Caco-2 (cell line): ENCODE measurements around the gene GOLGA6A. TPM values are rescaled to one million over a fixed set of nuclear protein-coding genes. Genes with fewer than 3 reads are reported as not detected.
"Not testable (repeated sequence)": the region's sequence is repeated elsewhere in the genome, so short reads cannot be mapped to it uniquely, and the experiment has no call there.

Experiments
- BruUV-seq: library from RNA; stranded (reverse); fragments of 400-500 nt; replicated peaks from 2 replicates; lab custom pipeline; 2021; lab: Mats Ljungman, UMichigan
- CTCF ChIA-PET: fragments of 300-600 bp; sonication (Branson Sonifier 250); formaldehyde crosslinking; loops from one replicate; lab custom pipeline; 2022; ENCODE audit warnings: antibody characterized with exemption; lab: Charles Lee
- POLR2A ChIA-PET: fragments of 300-600 bp; sonication (Branson Sonifier 250); formaldehyde crosslinking; loops from one replicate; lab custom pipeline; 2022; ENCODE audit warnings: antibody characterized with exemption; lab: Charles Lee
- DNase-seq, 2 experiments: peaks; one replicate each; pipeline versions ENCODE4 v3.0.0 to v3.0.0-alpha.2; 2020 to 2022
- H3K27me3 ChIP-seq: replicated peaks from 2 replicates; pipeline ENCODE4 v1.6.0; 2011; ENCODE audit warnings: low read length; ENCODE audit not compliant: control insufficient read depth, insufficient read depth
- H3K36me3 ChIP-seq: 2 replicates; pipeline ENCODE4 v1.5.1; 2011; ENCODE audit warnings: low read length; ENCODE audit not compliant: control insufficient read depth, insufficient read depth
- H3K4me1 ChIP-seq: fragments of 250-450 bp; sonication (Bioruptor Pico); 2 replicates; pipeline ENCODE4 v1.5.1; 2020; ENCODE audit warnings: mild to moderate bottlenecking
- H3K4me3 ChIP-seq: 2 replicates; pipeline ENCODE4 v1.5.1; 2011; ENCODE audit warnings: low read depth, mild to moderate bottlenecking, control low read depth, low read length
- H3K9me3 ChIP-seq: fragments of 250-450 bp; sonication (Bioruptor Pico); 2 replicates; pipeline ENCODE4 v1.5.1; 2020; ENCODE audit warnings: mild to moderate bottlenecking, moderate library complexity
- H3K27ac Mint-ChIP-seq: one replicate; pipeline ENCODE4 v1.8.0; 2022; ENCODE audit warnings: mixed read lengths; ENCODE audit not compliant: unreplicated experiment
- H3K27me3 Mint-ChIP-seq: one replicate; pipeline ENCODE4 v1.8.0; 2022; ENCODE audit warnings: mixed read lengths; ENCODE audit not compliant: insufficient read depth, unreplicated experiment
- H3K36me3 Mint-ChIP-seq: one replicate; pipeline ENCODE4 v1.8.0; 2022; ENCODE audit warnings: mild to moderate bottlenecking, mixed read lengths; ENCODE audit not compliant: insufficient read depth, unreplicated experiment
- H3K4me1 Mint-ChIP-seq: one replicate; pipeline ENCODE4 v1.8.0; 2022; ENCODE audit warnings: low read depth, mixed read lengths; ENCODE audit not compliant: unreplicated experiment
- H3K4me3 Mint-ChIP-seq: one replicate; pipeline ENCODE4 v1.8.0; 2022; ENCODE audit warnings: mild to moderate bottlenecking, moderate library complexity, mixed read lengths; ENCODE audit not compliant: unreplicated experiment
- H3K9me3 Mint-ChIP-seq: one replicate; pipeline ENCODE4 v1.8.0; 2022; ENCODE audit warnings: mixed read lengths; ENCODE audit not compliant: unreplicated experiment
- CTCF ChIP-seq, 2 experiments: fragments of 200-600 bp in 1 of 2; IDR thresholded peaks; 1 replicate in 1 of 2; 2 replicates in 1 of 2; pipeline versions ENCODE4 v1.5.1 to v1.8.0; 2011 to 2022; ENCODE audit warnings: antibody characterized with exemption in 1 of 2, control low read depth in 1 of 2, inconsistent platforms in 1 of 2, low read depth in 1 of 2, low read length in 1 of 2, mild to moderate bottlenecking in 1 of 2, moderate library complexity in 1 of 2; ENCODE audit not compliant: insufficient read depth in 1 of 2, severe bottlenecking in 1 of 2, unreplicated experiment in 1 of 2
- intact Hi-C: fragments of 100-400 bp; cut with micrococcal nuclease; formaldehyde crosslinking; loops from one replicate; pipeline ENCODE4 v1.10.0; 2022; ENCODE audit not compliant: unreplicated experiment
- total RNA-seq: library from RNA; stranded (reverse); gene quantifications from 2 replicates; pipeline ENCODE4 v1.2.3, GENCODE V29; 2022

GOLGA6A gene
- total RNA-seq, 1 experiment from 2014 or later: not detected

GRCh38 chr15:74060251-74060650, 22.1 kb downstream of the GOLGA6A start:
- H3K4me3 Mint-ChIP-seq: no peak overlapping the region
- H3K9me3 Mint-ChIP-seq: no peaks in the 10 kb centered on the region
- H3K36me3 ChIP-seq: no peaks in the 10 kb centered on the region
- H3K36me3 Mint-ChIP-seq: no peaks in the 10 kb centered on the region
- peaks cover 26% of the 10 kb centered on the region for H3K27me3 Mint-ChIP-seq
- no peaks in the 10 kb centered on the region for H3K4me1 ChIP-seq
- no peaks in the 10 kb centered on the region for H3K27me3 ChIP-seq
- H3K27ac Mint-ChIP-seq: no peak overlapping the region
- CTCF ChIA-PET: no interaction called here
- no TSS peak for BruUV-seq
- POLR2A ChIA-PET: no interaction called here
- no peak for DNase-seq
- no peak for TF ChIP-seq CTCF (IDR thresholded peaks at IDR 0.05; ENCODE audit: insufficient read depth in 1 of 2, low read depth in 1 of 2, low read length in 1 of 2, severe bottlenecking in 1 of 2, unreplicated experiment in 1 of 2)
- H3K9me3 ChIP-seq: no peaks in the 10 kb centered on the region
- no peak overlapping the region for H3K4me3 ChIP-seq
- H3K4me1 Mint-ChIP-seq: no peaks in the 10 kb centered on the region
- intact Hi-C loops: no loop called here

- H3K9me3 ChIP-seq, BruUV-seq, POLR2A ChIA-PET, DNase-seq, H3K4me1 ChIP-seq, H3K4me3 Mint-ChIP-seq, H3K27ac Mint-ChIP-seq, H3K36me3 Mint-ChIP-seq, intact Hi-C loops, H3K4me1 Mint-ChIP-seq, H3K4me3 ChIP-seq, H3K27me3 ChIP-seq, H3K9me3 Mint-ChIP-seq, H3K36me3 ChIP-seq: not testable (repeated sequence)
- CTCF ChIA-PET: interaction anchor here (0.7 kb wide), 1 partner anchor 248 kb away, joined by 3 read pairs; no protein-coding TSS in a partner anchor
- peaks cover 25% of the 10 kb centered on the region for H3K27me3 Mint-ChIP-seq
Observed at GRCh38 chr15:74059050-74059833, 23.1 kb downstream of the GOLGA6A start.

GRCh38 chr15:74056330-74056729, 26.0 kb downstream of the GOLGA6A start:
- H3K4me1 ChIP-seq, H3K36me3 ChIP-seq, BruUV-seq, H3K9me3 ChIP-seq, H3K4me3 ChIP-seq, H3K27me3 ChIP-seq, H3K4me1 Mint-ChIP-seq, intact Hi-C loops, H3K36me3 Mint-ChIP-seq, H3K9me3 Mint-ChIP-seq, POLR2A ChIA-PET, H3K4me3 Mint-ChIP-seq, DNase-seq, H3K27ac Mint-ChIP-seq: not testable (repeated sequence)
- peaks cover 19% of the 10 kb centered on the region for H3K27me3 Mint-ChIP-seq
- CTCF ChIA-PET: interaction anchor here (0.6 kb wide), 1 partner anchor 51 kb away, joined by 4 read pairs; no protein-coding TSS in a partner anchor

GRCh38 chr15:74055804-74056203, 26.5 kb downstream of the GOLGA6A start:
- BruUV-seq: no TSS peak
- H3K27me3 Mint-ChIP-seq: peaks cover 18% of the 10 kb centered on the region
- no peak overlapping the region for H3K4me3 Mint-ChIP-seq
- Histone ChIP-seq H3K4me3 (no peak overlapping the region), H3K9me3 (no peaks in the 10 kb centered on the region), H3K36me3 (no peaks in the 10 kb centered on the region), H3K4me1 (no peaks in the 10 kb centered on the region), H3K27me3 (no peaks in the 10 kb centered on the region)
- no peaks in the 10 kb centered on the region for H3K36me3 Mint-ChIP-seq
- POLR2A ChIA-PET: no interaction called here
- no peaks in the 10 kb centered on the region for H3K9me3 Mint-ChIP-seq
- TF ChIP-seq CTCF (IDR thresholded peaks at IDR 0.05; ENCODE audit: insufficient read depth in 1 of 2, low read depth in 1 of 2, low read length in 1 of 2, severe bottlenecking in 1 of 2, unreplicated experiment in 1 of 2): no peak
- intact Hi-C loops: no loop called here
- CTCF ChIA-PET: no interaction called here
- no peak for DNase-seq
- no peaks in the 10 kb centered on the region for H3K4me1 Mint-ChIP-seq
- no peak overlapping the region for H3K27ac Mint-ChIP-seq
